Activated naive CD4-positive, alpha-beta T cell treated with anti-CD3 and anti-CD28 coated beads for 36 hours (primary cell): ENCODE measurements around the gene DEDD2. TPM values are rescaled to one million over a fixed set of nuclear protein-coding genes. Genes with fewer than 3 reads are reported as not detected.

Experiments used
- CTCF ChIA-PET: fragments of 350-600 bp; sonication (Branson Sonifier 250); formaldehyde crosslinking; loops from one replicate; lab custom pipeline; 2021; ENCODE audit warnings: antibody characterized with exemption; lab: Charles Lee
- DNase-seq: peaks from one replicate; pipeline ENCODE4 v3.0.0-alpha.2; 2020
- H3K27ac Mint-ChIP-seq: one replicate; pipeline ENCODE4 v1.8.0; 2021; ENCODE audit warnings: mild to moderate bottlenecking, mixed read lengths
- H3K27me3 Mint-ChIP-seq: one replicate; pipeline ENCODE4 v1.8.0; 2021; ENCODE audit warnings: low read depth, mixed read lengths
- H3K36me3 Mint-ChIP-seq: one replicate; pipeline ENCODE4 v1.8.0; 2021; ENCODE audit warnings: low read depth, mixed read lengths
- H3K4me1 Mint-ChIP-seq: one replicate; pipeline ENCODE4 v1.8.0; 2021; ENCODE audit warnings: low read depth, mixed read lengths
- H3K4me3 Mint-ChIP-seq: one replicate; pipeline ENCODE4 v1.8.0; 2021; ENCODE audit warnings: mild to moderate bottlenecking, moderate library complexity, mixed read lengths
- H3K9me3 Mint-ChIP-seq: one replicate; pipeline ENCODE4 v1.8.0; 2021; ENCODE audit warnings: mixed read lengths
- intact Hi-C: fragments of 100-400 bp; cut with micrococcal nuclease; formaldehyde crosslinking; loops from one replicate; pipeline ENCODE4 v1.15.1; 2023
- total RNA-seq, 2 experiments: library from RNA; stranded (reverse); gene quantifications; one replicate each; pipeline ENCODE4 v1.2.3, GENCODE V29; 2021

Gene DEDD2
- total RNA-seq, 2 experiments from 2014 or later: 24.8 to 26.0 TPM

DNA sequence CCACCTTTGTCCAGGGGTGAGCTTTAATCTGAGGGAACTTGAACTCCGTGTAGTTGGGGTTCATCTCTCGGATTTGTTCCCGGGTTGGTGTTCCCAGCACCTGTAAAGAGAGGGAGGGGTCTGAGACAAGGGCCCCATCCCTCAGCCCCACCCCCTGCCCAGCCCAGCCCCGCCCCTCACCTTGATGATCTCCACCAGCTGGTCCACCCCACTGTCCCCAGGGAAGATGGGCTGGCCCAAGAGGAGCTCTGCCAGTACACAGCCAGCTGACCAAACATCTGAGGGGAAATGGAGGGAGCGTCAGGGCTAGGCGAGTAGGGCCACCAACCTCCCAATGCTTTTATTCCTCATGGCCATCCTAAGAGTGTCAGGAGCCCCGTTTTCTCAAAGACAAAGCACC is 15.6 kb upstream of the DEDD2 start:
- H3K27ac Mint-ChIP-seq: no peak overlapping the region
- no peak overlapping the region for H3K4me3 Mint-ChIP-seq
- CTCF ChIA-PET: no interaction called here

DNA sequence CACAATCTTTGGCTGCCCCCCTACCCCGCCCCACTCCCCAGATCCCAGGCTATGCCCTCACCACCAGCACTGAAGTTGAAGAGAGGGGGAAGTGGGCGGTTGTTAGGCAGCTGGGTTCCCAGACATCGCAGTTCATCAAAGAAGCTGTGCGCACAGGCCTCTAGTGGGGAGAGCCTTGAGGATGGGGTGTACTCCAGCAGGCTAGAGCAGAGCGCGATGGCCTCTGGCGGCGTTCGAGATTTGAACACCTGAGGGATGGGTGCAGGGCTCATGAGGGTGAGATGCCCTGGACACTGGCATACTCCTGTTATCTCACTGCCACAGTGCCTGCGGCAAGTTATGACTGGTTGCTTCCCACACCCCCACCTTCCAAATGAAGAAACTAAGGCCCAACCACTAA is 15.0 kb upstream of the DEDD2 start:
- Mint-ChIP-seq H3K4me1 (peaks cover 27% of the 10 kb centered on the region), H3K4me3 (no peak overlapping the region), H3K9me3 (no peaks in the 10 kb centered on the region), H3K27ac (peak overlapping the region; percentile 46), H3K27me3 (no peaks in the 10 kb centered on the region), H3K36me3 (peaks cover 31% of the 10 kb centered on the region)
- intact Hi-C loops: no loop called here
- DNase-seq: no peak
- CTCF ChIA-PET: no interaction called here

More for the DNA sequence above, 15.6 kb upstream of the DEDD2 start:
- DNase-seq: no peak
- H3K4me1 Mint-ChIP-seq: peaks cover 23% of the 10 kb centered on the region
- peaks cover 31% of the 10 kb centered on the region for H3K36me3 Mint-ChIP-seq
- intact Hi-C loops: no loop called here
- H3K27me3 Mint-ChIP-seq: no peaks in the 10 kb centered on the region
- H3K9me3 Mint-ChIP-seq: no peaks in the 10 kb centered on the region

DNA sequence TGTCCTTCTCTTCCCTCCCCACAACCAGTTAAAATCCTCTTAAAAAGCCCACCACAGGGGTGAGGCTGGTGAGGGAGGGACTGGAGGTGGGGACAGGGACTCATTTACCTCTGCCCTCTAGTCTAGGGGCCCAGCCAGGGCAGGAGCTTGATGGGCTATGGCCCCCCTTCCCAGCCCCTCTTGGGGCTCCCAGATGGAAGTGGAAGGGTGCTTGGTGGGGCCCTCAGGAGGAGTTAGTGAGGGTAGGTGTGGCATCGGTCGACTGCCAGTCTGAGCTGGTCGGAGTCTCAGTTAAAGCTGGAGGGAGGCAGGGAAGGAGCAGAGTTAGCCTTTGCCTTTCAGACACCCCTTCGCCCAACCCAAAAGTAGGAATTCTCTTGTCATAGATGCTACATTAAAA is 13.1 kb upstream of the DEDD2 start:
- Mint-ChIP-seq H3K4me3 (no peak overlapping the region), H3K9me3 (no peaks in the 10 kb centered on the region), H3K27me3 (no peaks in the 10 kb centered on the region), H3K27ac (peak overlapping the region; percentile 61), H3K4me1 (peaks cover 34% of the 10 kb centered on the region), H3K36me3 (peaks cover 31% of the 10 kb centered on the region)
- no peak for DNase-seq
- intact Hi-C loops: no loop called here
- CTCF ChIA-PET: interaction anchor here (1.2 kb wide), 2 partner anchors 13 to 49 kb away, joined by 3 read pairs; no protein-coding TSS in a partner anchor

DNA sequence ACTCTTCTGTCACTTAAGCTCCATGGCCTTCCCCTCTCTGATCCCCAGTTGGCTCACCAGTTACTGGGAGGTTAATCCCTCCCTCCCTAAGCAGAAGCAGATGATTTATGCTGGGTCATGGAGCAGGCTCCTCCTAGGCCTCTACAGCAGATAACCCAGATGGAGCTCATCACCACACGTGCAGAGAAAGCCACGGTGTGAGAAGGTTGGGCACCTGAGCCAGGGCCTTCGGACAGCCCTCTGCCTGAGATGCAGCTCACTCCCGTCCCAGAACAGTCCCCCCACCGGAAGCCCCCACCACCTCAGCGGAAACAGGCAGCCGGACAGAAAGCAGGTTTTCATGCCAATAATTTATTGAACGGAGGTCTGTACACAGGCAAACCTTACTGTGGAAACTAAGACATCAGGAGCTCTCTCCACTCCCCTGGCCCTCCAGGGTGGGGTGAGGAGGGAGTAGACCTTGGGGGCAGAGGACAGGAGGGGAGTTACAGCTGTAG is 12.4 kb upstream of the DEDD2 start:
- H3K4me3 Mint-ChIP-seq: no peak overlapping the region
- intact Hi-C loops: no loop called here
- no peaks in the 10 kb centered on the region for H3K9me3 Mint-ChIP-seq
- DNase-seq: no peak
- no peaks in the 10 kb centered on the region for H3K27me3 Mint-ChIP-seq
- peak overlapping the region; percentile 34 for H3K27ac Mint-ChIP-seq
- H3K4me1 Mint-ChIP-seq: peaks cover 31% of the 10 kb centered on the region
- CTCF ChIA-PET: interaction anchor here (1.2 to 3.3 kb wide), 3 partner anchors 13 to 67 kb away, joined by 3 to 8 read pairs (median 3); no protein-coding TSS in a partner anchor
- peaks cover 27% of the 10 kb centered on the region for H3K36me3 Mint-ChIP-seq

DNA sequence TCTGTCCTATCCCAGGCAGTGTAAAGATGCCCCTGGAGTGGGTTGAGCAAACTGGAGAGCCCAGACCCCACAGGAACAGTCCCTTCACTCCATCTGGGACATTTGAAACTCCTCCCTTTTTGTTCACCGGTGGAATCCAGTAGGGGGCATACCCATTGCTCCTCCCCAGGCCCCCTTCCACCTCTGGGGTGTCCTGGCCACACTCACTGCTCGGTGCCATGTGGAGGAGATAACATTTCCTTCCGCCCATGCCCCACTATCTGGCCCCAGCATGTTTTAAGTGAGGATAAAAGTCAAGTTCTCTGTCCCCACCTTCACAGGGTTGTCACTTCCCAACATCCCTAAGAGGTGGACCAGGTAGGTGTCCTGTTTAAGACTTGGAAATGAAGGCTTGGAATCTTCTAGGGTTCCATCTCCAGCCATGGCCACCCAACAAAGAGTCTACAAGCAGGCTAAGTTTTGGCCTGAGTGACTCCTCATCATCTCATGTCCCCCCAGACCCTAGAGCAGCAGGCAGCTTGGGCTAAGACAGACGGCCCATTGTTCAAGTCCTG is 11.9 kb upstream of the DEDD2 start:
- DNase-seq: no peak
- Mint-ChIP-seq H3K9me3 (no peaks in the 10 kb centered on the region), H3K27me3 (no peaks in the 10 kb centered on the region), H3K4me1 (peaks cover 32% of the 10 kb centered on the region), H3K4me3 (no peak overlapping the region), H3K27ac (peak overlapping the region; percentile 34), H3K36me3 (peaks cover 27% of the 10 kb centered on the region)
- intact Hi-C loops: no loop called here
- CTCF ChIA-PET: interaction anchor here (1.2 to 3.3 kb wide), 2 partner anchors 50 to 67 kb away, joined by 3 to 8 read pairs; no protein-coding TSS in a partner anchor

DNA sequence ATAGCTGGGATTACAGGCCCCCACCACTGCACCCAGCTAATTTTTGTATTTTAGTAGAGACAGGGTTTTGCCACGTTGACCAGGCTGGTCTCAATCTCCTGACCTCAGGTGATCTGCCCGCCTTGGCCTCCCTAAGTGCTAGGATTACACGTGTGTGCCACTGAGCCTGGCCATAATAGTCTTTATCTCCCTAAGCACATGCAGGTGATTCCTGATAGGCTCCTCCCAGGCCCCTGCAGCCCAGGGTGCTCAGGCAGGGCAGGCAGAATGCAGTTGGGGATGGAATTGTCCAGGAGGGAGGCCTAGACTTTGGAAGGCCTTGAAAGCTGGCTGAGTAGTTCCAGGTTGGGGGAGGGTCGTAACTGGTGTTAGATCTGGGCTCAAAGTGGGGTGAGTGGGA is 11.2 kb upstream of the DEDD2 start:
- H3K4me1 Mint-ChIP-seq: peaks cover 31% of the 10 kb centered on the region
- DNase-seq: no peak
- peaks cover 27% of the 10 kb centered on the region for H3K36me3 Mint-ChIP-seq
- intact Hi-C loops: no loop called here
- H3K4me3 Mint-ChIP-seq: no peak overlapping the region
- CTCF ChIA-PET: interaction anchor here (3.3 kb wide), 1 partner anchor 68 kb away, joined by 8 read pairs; no protein-coding TSS in a partner anchor
- no peaks in the 10 kb centered on the region for H3K27me3 Mint-ChIP-seq
- H3K27ac Mint-ChIP-seq: no peak overlapping the region
- H3K9me3 Mint-ChIP-seq: no peaks in the 10 kb centered on the region

DNA sequence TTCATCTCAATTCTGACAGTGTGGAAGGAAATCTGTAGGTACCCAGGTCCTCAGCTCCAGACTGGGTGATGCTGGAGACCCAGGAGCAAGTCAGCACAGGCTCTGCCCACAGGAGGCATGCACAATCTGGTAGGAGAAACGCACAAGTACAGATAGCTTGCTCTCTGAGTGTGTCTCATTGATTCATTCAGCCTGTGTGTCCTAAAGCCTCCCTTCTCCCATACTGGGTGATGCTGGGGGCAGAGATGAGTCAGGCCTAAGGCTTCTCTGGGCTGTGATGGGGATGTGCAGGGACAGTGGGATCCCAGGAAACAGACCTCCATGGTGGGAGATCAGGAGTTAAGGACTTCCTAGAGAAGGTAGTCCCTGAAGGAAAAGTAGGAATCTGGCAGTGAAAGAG is 9.4 kb upstream of the DEDD2 start:
- Mint-ChIP-seq H3K4me3 (no peak overlapping the region), H3K27ac (no peak overlapping the region), H3K9me3 (no peaks in the 10 kb centered on the region), H3K36me3 (peaks cover 25% of the 10 kb centered on the region), H3K4me1 (peaks cover 37% of the 10 kb centered on the region), H3K27me3 (no peaks in the 10 kb centered on the region)
- DNase-seq: no peak
- intact Hi-C loops: no loop called here
- CTCF ChIA-PET: interaction anchor here (3.3 kb wide), 1 partner anchor 70 kb away, joined by 8 read pairs; no protein-coding TSS in a partner anchor

DNA sequence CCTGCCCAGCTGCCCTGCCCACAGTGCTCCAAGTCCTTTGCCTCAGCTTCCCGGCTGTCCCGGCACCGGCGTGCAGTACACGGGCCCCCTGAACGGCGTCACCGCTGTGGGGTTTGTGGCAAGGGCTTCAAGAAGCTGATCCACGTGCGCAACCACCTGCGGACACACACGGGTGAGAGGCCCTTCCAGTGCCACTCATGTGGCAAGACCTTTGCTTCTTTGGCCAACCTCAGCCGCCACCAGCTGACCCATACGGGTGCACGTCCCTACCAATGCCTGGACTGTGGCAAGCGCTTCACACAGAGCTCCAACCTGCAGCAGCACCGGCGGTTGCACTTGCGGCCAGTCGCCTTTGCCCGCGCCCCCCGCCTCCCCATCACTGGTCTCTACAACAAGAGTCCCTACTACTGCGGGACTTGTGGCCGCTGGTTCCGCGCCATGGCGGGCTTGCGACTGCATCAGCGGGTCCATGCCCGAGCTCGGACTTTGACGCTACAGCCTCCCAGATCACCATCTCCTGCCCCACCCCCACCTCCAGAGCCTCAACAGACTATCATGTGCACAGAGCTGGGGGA is 8.3 kb upstream of the DEDD2 start:
- Mint-ChIP-seq H3K4me1 (peaks cover 40% of the 10 kb centered on the region), H3K9me3 (no peaks in the 10 kb centered on the region), H3K36me3 (peaks cover 23% of the 10 kb centered on the region), H3K4me3 (no peak overlapping the region), H3K27ac (no peak overlapping the region), H3K27me3 (no peaks in the 10 kb centered on the region)
- intact Hi-C loops: no loop called here
- DNase-seq: no peak
- CTCF ChIA-PET: interaction anchor here (1.5 kb wide), 1 partner anchor 117 kb away, joined by 3 read pairs; no protein-coding TSS in a partner anchor

DNA sequence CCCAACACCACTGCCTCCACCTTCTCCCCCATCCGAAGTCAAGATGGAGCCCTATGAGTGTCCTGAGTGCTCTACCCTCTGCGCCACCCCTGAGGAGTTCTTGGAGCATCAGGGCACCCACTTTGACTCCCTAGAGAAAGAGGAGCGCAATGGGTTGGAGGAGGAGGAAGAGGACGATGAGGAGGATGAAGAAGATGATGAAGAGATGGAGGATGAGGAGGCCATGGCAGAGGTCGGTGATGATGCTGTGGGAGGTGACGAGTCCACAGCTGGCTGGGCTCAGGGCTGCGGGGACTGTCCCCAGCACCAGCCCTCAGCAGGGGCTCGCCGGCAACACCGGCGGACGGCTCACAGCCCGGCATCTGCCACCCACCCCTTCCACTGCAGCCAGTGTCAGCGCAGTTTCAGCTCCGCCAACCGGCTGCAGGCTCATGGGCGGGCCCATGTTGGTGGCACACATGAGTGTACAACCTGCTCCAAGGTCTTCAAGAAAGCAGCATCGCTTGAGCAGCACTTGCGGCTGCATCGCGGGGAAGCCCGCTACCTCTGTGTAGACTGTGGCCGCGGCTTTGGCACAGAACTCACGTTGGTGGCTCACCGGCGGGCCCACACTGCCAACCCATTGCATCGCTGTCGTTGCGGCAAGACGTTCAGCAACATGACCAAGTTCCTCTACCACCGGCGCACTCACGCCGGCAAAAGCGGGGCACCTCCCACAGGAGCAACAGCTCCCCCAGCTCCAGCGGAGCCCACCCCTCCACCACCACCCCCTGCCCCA is 7.7 kb upstream of the DEDD2 start:
- Mint-ChIP-seq H3K27ac (no peak overlapping the region), H3K4me1 (peaks cover 44% of the 10 kb centered on the region), H3K27me3 (no peaks in the 10 kb centered on the region), H3K4me3 (no peak overlapping the region), H3K9me3 (no peaks in the 10 kb centered on the region), H3K36me3 (peaks cover 24% of the 10 kb centered on the region)
- no peak for DNase-seq
- CTCF ChIA-PET: interaction anchor here (1.5 kb wide), 1 partner anchor 116 kb away, joined by 3 read pairs; no protein-coding TSS in a partner anchor
- intact Hi-C loops: no loop called here

DNA sequence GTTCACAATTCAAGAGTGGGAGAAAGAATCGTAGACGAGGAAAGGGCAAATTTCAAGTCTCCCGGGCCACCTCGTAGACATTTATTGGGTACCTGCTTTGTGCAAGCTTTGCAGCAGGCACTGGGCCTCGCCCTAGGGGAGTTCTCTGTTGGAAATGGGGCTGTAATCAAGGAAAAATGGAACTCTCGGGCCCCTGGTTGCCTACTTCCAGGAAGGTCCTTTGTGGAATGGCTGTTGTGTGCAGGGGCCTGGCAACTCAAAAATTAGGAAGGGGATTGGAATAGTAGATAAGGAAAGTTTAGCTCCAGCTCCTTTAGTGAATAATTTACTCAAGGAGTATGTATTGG is 3.2 kb upstream of the DEDD2 start:
- intact Hi-C loops: loop anchor here (1.0 kb wide), 3 partner anchors 22 to 105 kb away; partner anchors contain the start of genes GSK3A and MEGF8
- CTCF ChIA-PET: interaction anchor here (1.9 kb wide), 1 partner anchor 21 kb away, joined by 4 read pairs; no protein-coding TSS in a partner anchor

DNA sequence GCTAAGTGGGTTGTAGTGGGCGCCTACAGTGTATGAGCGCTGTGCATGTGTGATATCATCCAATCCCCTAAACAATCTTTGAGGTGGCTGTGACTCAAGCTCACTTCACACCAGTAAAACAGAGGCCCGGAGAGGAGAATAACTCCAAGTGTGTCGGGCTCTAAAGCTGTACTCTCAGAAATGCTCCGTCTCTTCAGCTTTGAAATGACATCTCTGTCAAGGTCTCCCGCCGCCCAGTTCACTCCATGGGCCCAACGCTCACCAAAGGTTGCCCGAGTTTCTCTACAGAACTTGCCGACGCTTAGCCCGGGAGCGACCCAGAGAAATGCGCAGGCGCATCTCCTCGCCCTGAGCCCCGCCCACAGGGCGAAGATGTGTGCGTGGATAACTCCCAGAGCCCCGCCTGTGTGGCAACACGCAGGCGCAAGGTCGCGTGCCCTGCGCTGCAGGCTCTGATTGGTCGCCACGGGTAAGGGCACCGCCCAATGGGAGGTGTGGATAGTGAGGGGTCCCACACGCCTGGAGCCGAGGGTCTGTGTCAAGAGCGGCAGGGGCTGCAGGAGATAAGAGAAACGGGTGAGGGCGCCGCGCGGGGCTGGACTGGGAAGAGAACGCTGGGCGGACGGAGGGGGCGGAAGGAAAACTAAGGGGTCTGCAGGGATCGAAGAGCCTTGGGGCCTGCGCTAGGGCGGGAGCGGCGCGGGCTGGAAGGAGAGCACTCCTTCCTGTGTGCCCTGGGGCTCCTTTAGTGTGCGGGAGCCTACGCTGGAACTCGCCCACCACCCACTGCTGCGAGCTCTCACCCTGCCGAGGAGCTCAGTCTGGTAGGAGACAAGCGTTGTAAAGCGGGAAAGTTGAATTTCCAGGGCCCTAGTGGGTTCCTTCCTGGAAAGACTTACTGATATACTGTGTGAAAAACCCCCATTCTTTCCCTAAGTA is 2.6 kb upstream of the DEDD2 start, which contains the start of gene ZNF526:
Gene ZNF526, plus strand, starts transcription at position 501 of the 939 bp plus-strand sequence. CDS start 4,092 bp downstream, outside the sequence.
- DNase-seq: peak; percentile 97
- Mint-ChIP-seq H3K4me1 (peaks cover 55% of the 10 kb centered on the region), H3K4me3 (peak within 1 kb of the TSS; percentile 96), H3K36me3 (peaks cover 20% of the 10 kb centered on the region), H3K27ac (peak within 1 kb of the TSS; percentile 94), H3K9me3 (no peaks in the 10 kb centered on the region), H3K27me3 (no peaks in the 10 kb centered on the region)
- CTCF ChIA-PET: interaction anchor here (0.9 to 1.9 kb wide), 3 partner anchors 21 to 76 kb away, joined by 3 to 5 read pairs (median 4); no protein-coding TSS in a partner anchor
- intact Hi-C loops: loop anchor here (1.0 to 10.0 kb wide), 5 partner anchors 22 to 335 kb away; partner anchors contain the start of genes ARHGEF1, GSK3A, MEGF8 and RABAC1

More for the DNA sequence above, 3.2 kb upstream of the DEDD2 start:
- DNase-seq: no peak
- no peaks in the 10 kb centered on the region for H3K9me3 Mint-ChIP-seq
- no peaks in the 10 kb centered on the region for H3K27me3 Mint-ChIP-seq
- H3K27ac Mint-ChIP-seq: peak overlapping the region; percentile 94
- H3K36me3 Mint-ChIP-seq: peaks cover 16% of the 10 kb centered on the region
- H3K4me3 Mint-ChIP-seq: peak overlapping the region; percentile 96
- H3K4me1 Mint-ChIP-seq: peaks cover 50% of the 10 kb centered on the region
